M059J (cell line): Measurements from ENCODE around the gene PIAS2. TPM values are rescaled to one million over a fixed set of nuclear protein-coding genes. Genes with fewer than 3 reads are reported as not detected.

ENCODE experiments used
- DNase-seq: peaks from one replicate; pipeline ENCODE4 v3.0.0-alpha.2; 2012; ENCODE audit warnings: low read depth
- total RNA-seq: library from RNA; depleted of rRNA; stranded (reverse); fragments of >200 nt; shearing (Covaris generic); gene quantifications from 2 replicates; pipeline ENCODE4 v1.2.3, GENCODE V29; 2014; rRNA removed

Gene PIAS2
- total RNA-seq, 1 experiment from 2014 or later = 35.9 TPM

DNA sequence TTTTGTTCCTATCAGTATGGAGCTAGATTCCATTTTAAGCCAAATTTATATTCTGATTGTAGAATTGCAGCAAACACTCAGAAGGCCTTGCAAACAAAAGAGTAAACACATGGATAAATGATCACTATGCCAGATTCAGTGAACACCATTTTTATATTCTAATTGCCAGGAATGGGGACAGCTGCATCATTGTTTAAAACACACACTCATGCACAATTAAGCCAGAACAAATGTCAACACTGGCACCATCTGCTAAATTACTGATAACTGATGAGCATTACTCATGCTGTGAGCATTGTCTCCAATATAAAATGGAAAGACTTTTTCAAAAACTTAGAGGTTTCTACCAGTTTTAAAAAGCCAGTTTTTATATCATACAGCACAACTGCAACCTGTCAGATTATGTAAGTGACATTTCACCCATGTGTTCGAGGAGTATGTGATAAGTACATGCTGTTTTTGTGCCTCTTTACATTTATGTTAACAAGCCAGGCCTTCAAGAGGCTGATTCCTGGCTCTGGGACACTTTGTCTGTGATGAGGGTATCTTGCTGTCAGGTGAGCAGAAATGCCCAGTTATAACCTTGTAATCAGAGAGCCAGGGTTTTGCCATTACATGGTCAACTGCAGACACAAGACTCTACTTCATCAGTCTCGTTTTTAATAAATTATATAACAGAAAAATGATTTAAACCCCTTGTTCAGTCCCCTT lies 156.1 kb downstream of the PIAS2 start:
- DNase-seq = no peak

DNA sequence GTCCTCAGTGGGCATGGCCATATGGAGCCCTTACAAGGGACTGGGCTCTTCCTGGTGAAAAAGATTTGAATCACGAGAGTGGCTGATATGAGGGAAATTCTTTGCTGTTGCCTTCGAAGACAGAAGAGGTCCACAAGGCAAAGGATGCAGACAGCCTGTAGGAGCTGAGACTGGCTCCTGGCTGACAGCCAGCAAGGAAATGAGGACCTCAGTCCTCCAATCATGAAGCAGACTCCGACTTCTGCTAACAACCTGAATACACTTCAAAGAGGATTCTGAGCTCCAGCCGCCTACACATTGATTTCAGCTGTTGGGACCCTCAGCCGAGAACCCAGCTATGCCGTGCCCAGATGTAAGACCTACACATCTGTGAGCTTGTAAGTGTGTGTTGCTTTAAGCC lies 157.4 kb downstream of the PIAS2 start:
- DNase-seq = no peak

DNA sequence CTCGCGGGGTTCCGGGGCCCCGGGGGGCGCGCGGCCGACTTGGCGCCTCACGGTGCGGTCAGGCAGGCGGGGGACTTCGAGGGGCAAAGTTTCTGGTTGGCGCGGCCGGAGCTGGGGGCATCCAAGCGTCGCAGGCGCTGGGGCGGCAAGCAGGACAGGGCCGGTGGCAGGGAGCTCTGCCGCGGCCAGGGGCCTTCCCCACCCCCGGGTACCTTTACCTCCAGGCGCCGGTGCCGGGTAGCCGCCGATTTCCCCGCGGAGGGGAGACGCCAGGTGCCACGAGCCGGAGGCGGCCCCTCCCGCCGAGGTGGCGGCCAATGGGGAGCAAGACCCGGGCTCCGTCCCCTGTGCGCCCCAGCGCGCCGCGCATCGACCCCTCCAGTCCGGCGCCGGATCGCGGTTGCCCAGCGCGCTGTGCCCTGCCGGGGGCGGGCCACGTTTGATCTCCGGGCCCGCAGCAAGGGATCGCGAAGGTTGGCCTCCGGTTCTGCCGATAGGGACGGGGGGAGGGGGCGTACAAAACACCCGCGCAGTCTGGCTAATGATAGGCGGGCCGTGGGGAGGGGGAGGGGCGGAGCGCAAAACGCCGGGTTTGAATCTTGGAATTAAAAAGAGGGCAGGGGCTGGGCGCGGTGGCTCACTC lies 160.6 kb downstream of the PIAS2 start, which contains the start of gene ST8SIA5:
TSS of gene ST8SIA5 (minus strand) at position 495 of the 643 bp plus-strand sequence. CDS start 545 bp downstream, outside the sequence.
- DNase-seq = peak; percentile 55

DNA sequence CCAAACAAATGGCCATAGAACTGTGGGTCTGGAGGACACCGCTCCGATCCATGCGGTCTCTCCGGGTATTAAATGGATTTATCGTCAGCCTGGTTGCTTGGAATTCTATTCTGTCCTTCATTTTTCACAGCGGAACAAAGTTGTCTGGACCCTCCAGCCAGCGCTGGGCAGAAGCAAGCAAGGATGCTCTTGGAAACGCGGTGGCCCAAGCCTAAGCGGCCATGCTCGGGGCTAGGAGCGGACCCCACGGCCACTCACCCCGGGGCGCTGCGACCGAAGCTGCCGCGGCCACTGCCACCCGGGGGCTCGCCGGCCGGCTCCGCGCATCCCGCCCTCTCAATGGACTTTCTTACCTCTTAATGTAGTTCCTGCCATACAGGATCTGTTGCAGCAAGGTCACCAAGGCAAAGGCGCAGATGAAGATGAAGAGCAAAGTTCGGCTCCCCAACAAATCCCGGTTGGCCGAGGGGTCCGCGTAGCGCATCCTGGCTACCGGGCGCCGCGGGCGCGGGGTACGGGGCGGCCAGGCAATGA lies 161.2 kb downstream of the PIAS2 start:
- DNase-seq = peak; percentile 16

DNA sequence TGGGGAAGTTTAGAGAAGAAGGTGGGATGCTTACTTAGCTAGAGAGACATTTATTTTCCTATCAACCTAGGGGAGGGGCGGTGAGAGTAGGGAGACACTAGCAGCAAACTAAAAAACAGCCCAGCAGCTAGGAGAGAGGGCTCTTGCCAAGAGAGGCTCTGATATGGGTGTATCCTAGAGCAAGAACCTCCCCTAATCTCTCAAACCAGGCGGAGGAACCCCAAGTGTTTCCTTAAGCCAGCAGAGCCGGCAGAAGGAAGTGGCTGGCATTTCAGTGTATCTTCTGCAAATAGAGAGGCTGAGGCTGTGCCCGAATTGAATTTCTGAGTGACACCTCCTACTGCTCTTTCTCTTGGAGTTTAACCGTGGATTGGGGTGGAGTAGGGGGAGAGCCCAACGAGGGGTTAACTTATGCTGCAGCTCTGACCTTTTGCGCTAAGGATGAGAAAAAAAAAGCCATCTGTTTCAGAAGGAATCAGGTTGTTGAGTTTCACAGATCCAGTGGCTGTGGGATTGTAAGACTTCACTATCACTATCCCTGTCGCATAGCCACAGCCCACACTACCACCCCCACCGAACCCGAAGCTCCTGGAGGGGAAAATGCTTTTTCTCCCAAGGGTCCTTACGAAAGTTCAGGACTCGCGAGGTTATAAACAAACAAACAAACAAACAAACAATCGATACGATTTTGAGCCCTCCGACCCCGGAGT lies 161.8 kb downstream of the PIAS2 start:
- peak; percentile 41 for DNase-seq

DNA sequence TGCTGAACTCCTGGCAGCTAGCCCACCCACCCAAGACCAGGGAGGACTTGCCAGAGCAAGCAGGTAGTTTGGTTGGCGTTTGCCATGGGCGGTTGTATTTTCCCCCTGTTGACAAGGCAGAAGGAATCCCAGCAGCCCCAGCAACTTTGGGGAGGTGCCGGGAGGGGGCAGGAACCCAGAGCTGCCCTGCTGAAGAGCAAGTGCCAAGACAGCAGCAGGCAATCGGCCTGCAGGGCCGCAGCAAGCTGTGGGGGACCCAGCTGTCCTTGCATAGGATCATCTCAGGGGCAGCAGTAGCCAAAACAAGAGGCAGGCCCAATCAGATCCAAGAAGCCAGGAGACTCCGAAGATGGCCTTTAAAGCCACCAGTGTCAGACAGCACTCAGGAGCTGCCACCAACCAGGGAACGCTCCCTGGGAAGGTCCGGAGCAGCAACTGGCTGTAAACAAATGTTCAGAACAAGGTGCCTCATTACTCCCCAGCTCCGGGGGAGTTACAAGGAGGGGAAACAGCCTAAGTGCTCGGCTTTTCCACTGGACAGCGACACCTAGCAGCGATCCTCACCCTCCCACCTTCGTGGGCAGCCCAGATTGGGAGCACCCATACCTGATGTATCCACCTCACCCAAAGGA lies 162.5 kb downstream of the PIAS2 start:
- DNase-seq = no peak

DNA sequence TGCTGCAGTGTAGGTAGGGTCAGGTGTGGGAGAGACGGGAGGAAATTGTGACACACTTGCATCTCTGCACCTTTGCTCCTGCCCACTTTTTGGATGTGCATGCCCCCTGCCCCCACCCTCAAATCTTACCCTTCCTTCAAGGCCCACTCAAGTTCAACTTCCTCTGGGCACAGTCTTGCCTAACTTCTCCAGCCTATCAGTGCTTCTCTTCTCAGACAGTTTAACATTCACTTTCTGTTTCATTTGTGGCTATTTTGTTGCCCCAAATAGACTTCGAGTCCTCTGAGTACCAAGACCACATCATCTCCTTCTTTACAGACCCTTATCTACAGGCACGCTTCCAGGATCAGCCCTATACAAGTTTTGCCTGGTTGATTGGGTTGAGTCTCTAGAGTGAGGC lies 163.1 kb downstream of the PIAS2 start:
- no peak for DNase-seq

Other genes starting within 250 kb of the PIAS2 start
- 9.8 and 12.2 TPM in 2 replicates for gene ST8SIA5, start 160.5 kb downstream of the PIAS2 start, total RNA-seq
- 2.0 and 4.0 TPM in 2 replicates for gene KATNAL2, start 95 bp upstream of the PIAS2 start, total RNA-seq
- not detected in 2 replicates for gene ELOA2, start 118.1 kb upstream of the PIAS2 start, total RNA-seq
- 15.5 and 21.3 TPM in 2 replicates for gene HDHD2, start 233.0 kb upstream of the PIAS2 start, total RNA-seq